H1 (cell line): Measurements from ENCODE around the gene VSIG10L2. TPM values are rescaled to one million over a fixed set of nuclear protein-coding genes. Genes with fewer than 3 reads are reported as not detected.

Source experiments
- CTCF ChIA-PET: fragments of 300-600 bp; sonication (Branson Sonifier 250); formaldehyde crosslinking; loops from one replicate; lab custom pipeline; 2021; ENCODE audit not compliant: partially characterized antibody; lab: Charles Lee
- POLR2A ChIA-PET: fragments of 300-600 bp; sonication (Branson Sonifier 250); formaldehyde crosslinking; loops from one replicate; lab custom pipeline; 2021; ENCODE audit warnings: inconsistent platforms; ENCODE audit not compliant: partially characterized antibody; lab: Charles Lee
- DNase-seq, 2 experiments: peaks; one replicate each; pipeline versions ENCODE4 v3.0.0 to v3.0.0-alpha.2; 2010 to 2022; ENCODE audit warnings: low spot score in 2 of 2, low read depth in 1 of 2, mixed read lengths in 1 of 2
- FAIRE-seq: peaks from 2 replicates; lab custom pipeline; 2011; peaks lifted over from hg19 to GRCh38; lab: Jason Lieb, UNC
- H2AFZ ChIP-seq: 2 replicates; pipeline ENCODE4 v1.8.1; 2012; ENCODE audit warnings: low read length, inconsistent platforms
- H2AK5ac ChIP-seq: 2 replicates; pipeline ENCODE4 v1.6.1; 2013; ENCODE audit warnings: low read depth, low read length
- H2BK120ac ChIP-seq: replicated peaks from 2 replicates; pipeline ENCODE3; 2013; ENCODE audit warnings: low read depth, low read length, inconsistent platforms
- H2BK12ac ChIP-seq: 2 replicates; pipeline ENCODE4 v1.6.1; 2013; ENCODE audit warnings: low read depth, low read length
- H2BK15ac ChIP-seq: 2 replicates; pipeline ENCODE4 v1.6.1; 2013; ENCODE audit warnings: low read length
- H2BK20ac ChIP-seq: 2 replicates; pipeline ENCODE4 v1.6.1; 2013; ENCODE audit warnings: low read length
- H2BK5ac ChIP-seq: 2 replicates; pipeline ENCODE4 v1.6.1; 2013; ENCODE audit warnings: low read depth, low read length
- H3K14ac ChIP-seq: 2 replicates; pipeline ENCODE4 v1.6.1; 2013; ENCODE audit warnings: inconsistent platforms; ENCODE audit not compliant: insufficient read length
- H3K18ac ChIP-seq: 2 replicates; pipeline ENCODE4 v1.6.1; 2013; ENCODE audit warnings: low read length; ENCODE audit errors: extremely low read depth
- H3K23ac ChIP-seq: 2 replicates; pipeline ENCODE4 v1.6.1; 2013; ENCODE audit warnings: inconsistent platforms; ENCODE audit not compliant: insufficient read length
- H3K23me2 ChIP-seq: 2 replicates; pipeline ENCODE4 v1.6.1; 2013; ENCODE audit warnings: low read depth, low read length
- H3K27ac ChIP-seq: 2 replicates; pipeline ENCODE4 v1.6.1; 2011; ENCODE audit warnings: low read depth, low read length, inconsistent platforms
- H3K27me3 ChIP-seq, 4 experiments: replicated peaks in 1 of 4; 1 replicate in 1 of 4; 2 replicates in 3 of 4; pipeline versions ENCODE4 v1.6.1 to v1.8.1; 2011 to 2013; ENCODE audit warnings: low read length in 3 of 4, mild to moderate bottlenecking in 3 of 4, inconsistent platforms in 2 of 4, mixed read lengths in 2 of 4, moderate library complexity in 1 of 4; ENCODE audit not compliant: control insufficient read depth in 3 of 4, insufficient read depth in 3 of 4; ENCODE audit errors: extremely low read depth in 1 of 4
- H3K36me3 ChIP-seq, 4 experiments: 2 replicates each; pipeline versions ENCODE4 v1.6.1 to v1.8.1; 2011 to 2013; ENCODE audit warnings: mild to moderate bottlenecking in 4 of 4, low read length in 3 of 4, moderate library complexity in 2 of 4, control low read depth in 1 of 4, inconsistent platforms in 1 of 4; ENCODE audit not compliant: insufficient read depth in 4 of 4, control insufficient read depth in 2 of 4
- H3K4ac ChIP-seq: replicated peaks from 2 replicates; pipeline ENCODE3; 2013; ENCODE audit warnings: low read length, low read depth, mixed read lengths, inconsistent platforms; ENCODE audit not compliant: insufficient read length
- H3K4me1 ChIP-seq, 4 experiments: replicated peaks in 1 of 4; 1 replicate in 1 of 4; 2 replicates in 3 of 4; pipeline versions ENCODE4 v1.6.1 to v1.8.1; 2011 to 2013; ENCODE audit warnings: low read length in 3 of 4, inconsistent platforms in 2 of 4, mixed read lengths in 1 of 4; ENCODE audit not compliant: insufficient read depth in 4 of 4, control insufficient read depth in 3 of 4
- H3K4me2 ChIP-seq, 2 experiments: 2 replicates each; pipeline versions ENCODE4 v1.6.1 to v1.8.1; 2011 to 2013; ENCODE audit warnings: low read depth in 2 of 2, low read length in 2 of 2, control low read depth in 1 of 2, inconsistent platforms in 1 of 2, mild to moderate bottlenecking in 1 of 2; ENCODE audit not compliant: insufficient read depth in 1 of 2
- H3K4me3 ChIP-seq, 4 experiments: fragments of 200-600, 300-600 bp in 1 of 4; sonication (generic), shearing (Covaris generic), sonication (Bioruptor Twin) in 1 of 4; 2 replicates each; pipeline versions ENCODE4 v1.5.1 to v1.8.1; 2011 to 2016; ENCODE audit warnings: low read length in 4 of 4, low read depth in 3 of 4, control low read depth in 2 of 4, inconsistent platforms in 2 of 4, mild to moderate bottlenecking in 2 of 4, mixed read lengths in 1 of 4, moderate library complexity in 1 of 4; ENCODE audit not compliant: insufficient read depth in 2 of 4; ENCODE audit errors: extremely low read depth in 1 of 4
- H3K56ac ChIP-seq: replicated peaks from 2 replicates; pipeline ENCODE3; 2013; ENCODE audit warnings: low read depth, mild to moderate bottlenecking, mixed read lengths, low read length, inconsistent platforms; ENCODE audit not compliant: insufficient read length
- H3K79me1 ChIP-seq: 2 replicates; pipeline ENCODE4 v1.6.1; 2013; ENCODE audit warnings: low read depth, low read length, control low read depth
- H3K79me2 ChIP-seq, 2 experiments: 2 replicates each; pipeline versions ENCODE4 v1.6.1 to v1.8.1; 2012 to 2013; ENCODE audit warnings: low read length in 2 of 2, mild to moderate bottlenecking in 2 of 2, inconsistent platforms in 1 of 2; ENCODE audit not compliant: insufficient read depth in 2 of 2, control insufficient read depth in 1 of 2
- H3K9ac ChIP-seq, 4 experiments: replicated peaks in 1 of 4; 1 replicate in 1 of 4; 2 replicates in 3 of 4; pipeline versions ENCODE4 v1.6.1 to v1.8.1; 2011 to 2013; ENCODE audit warnings: low read depth in 3 of 4, low read length in 3 of 4, control low read depth in 2 of 4, mild to moderate bottlenecking in 2 of 4, moderate library complexity in 2 of 4, inconsistent platforms in 1 of 4; ENCODE audit errors: extremely low read depth in 1 of 4
- H3K9me3 ChIP-seq, 2 experiments: 2 replicates each; pipeline versions ENCODE4 v1.6.1 to v1.8.1; 2012 to 2013; ENCODE audit warnings: mild to moderate bottlenecking in 2 of 2, moderate library complexity in 2 of 2, control low read depth in 1 of 2, inconsistent platforms in 1 of 2, low read depth in 1 of 2, low read length in 1 of 2, mixed read lengths in 1 of 2; ENCODE audit not compliant: insufficient read depth in 2 of 2
- H4K20me1 ChIP-seq, 2 experiments: replicated peaks in 1 of 2; 2 replicates each; pipeline versions ENCODE3 to v1.8.1; 2011 to 2013; ENCODE audit warnings: inconsistent platforms in 2 of 2, low read length in 2 of 2, mild to moderate bottlenecking in 1 of 2; ENCODE audit not compliant: insufficient read depth in 2 of 2, control insufficient read depth in 1 of 2
- H4K5ac ChIP-seq: 2 replicates; pipeline ENCODE4 v1.6.1; 2013; ENCODE audit warnings: low read length, low read depth, mixed read lengths, inconsistent platforms; ENCODE audit not compliant: insufficient read length
- H4K8ac ChIP-seq: 2 replicates; pipeline ENCODE4 v1.8.0; 2013; ENCODE audit warnings: mild to moderate bottlenecking, moderate library complexity, low read length, inconsistent platforms; ENCODE audit not compliant: insufficient read depth; ENCODE audit errors: extremely low read depth
- H4K91ac ChIP-seq: replicated peaks from 2 replicates; pipeline ENCODE3; 2013; ENCODE audit warnings: low read length, mixed read lengths, inconsistent platforms; ENCODE audit not compliant: insufficient read length
- CBX5 ChIP-seq: fragments of 300-800, 300-1000 bp; sonication (generic); IDR thresholded peaks from 2 replicates; pipeline ENCODE4 v1.7.1; 2016; ENCODE audit warnings: antibody characterized with exemption, low read length, low read depth
- CBX8 ChIP-seq: fragments of 300-800, 300-1000 bp; sonication (generic); IDR thresholded peaks from 2 replicates; pipeline ENCODE4 v1.7.1; 2016; ENCODE audit warnings: low read depth, low read length, borderline replicate concordance
- HDAC2 ChIP-seq, 2 experiments: fragments of 300-600 bp in 1 of 2; sonication (generic) in 1 of 2; IDR thresholded peaks; 2 replicates each; pipeline ENCODE4 v1.6.1; 2011 to 2012; ENCODE audit warnings: low read depth in 2 of 2, low read length in 2 of 2, mild to moderate bottlenecking in 2 of 2, moderate library complexity in 2 of 2, borderline replicate concordance in 1 of 2, inconsistent platforms in 1 of 2
- JUND ChIP-seq: IDR thresholded peaks from 2 replicates; pipeline ENCODE4 v1.6.1; 2011; ENCODE audit warnings: mild to moderate bottlenecking, improper control_type of control experiment, low read length
- NANOG ChIP-seq: IDR thresholded peaks from 2 replicates; pipeline ENCODE4 v1.6.1; 2011; ENCODE audit warnings: low read length, low read depth, mild to moderate bottlenecking, inconsistent platforms; ENCODE audit not compliant: insufficient read depth, poor library complexity, severe bottlenecking
- POU5F1 ChIP-seq: IDR thresholded peaks from 2 replicates; pipeline ENCODE4 v1.6.1; 2011; ENCODE audit warnings: low read depth, mild to moderate bottlenecking, low read length, moderate library complexity
- SP2 ChIP-seq: IDR thresholded peaks from 2 replicates; pipeline ENCODE4 v1.6.1; 2012; ENCODE audit warnings: mild to moderate bottlenecking, low read length, inconsistent platforms
- TAF7 ChIP-seq: optimal IDR thresholded peaks from 2 replicates; pipeline ENCODE3; 2011; ENCODE audit warnings: low read depth, mild to moderate bottlenecking, inconsistent platforms, low read length, moderate library complexity, borderline replicate concordance
- TCF12 ChIP-seq: IDR thresholded peaks from 2 replicates; pipeline ENCODE4 v1.6.1; 2011; ENCODE audit warnings: low read depth, mild to moderate bottlenecking, low read length
- WGBS, 2 experiments: shearing (Covaris generic) in 1 of 2; methylation state at CpG; one replicate each; pipeline versions ENCODE4 v1.1.6 to v1.1.7; 2013 to 2015; ENCODE audit warnings: low lambda C conversion rate in 2 of 2, mixed read lengths in 2 of 2, inconsistent platforms in 1 of 2, low coverage in 1 of 2, missing lambda C conversion rate in 1 of 2; ENCODE audit not compliant: insufficient replicate concordance in 2 of 2, insufficient coverage in 1 of 2, insufficient read length in 1 of 2; ENCODE audit errors: extremely low coverage in 1 of 2, missing lambda C conversion rate in 1 of 2; 5-methylcytosine and 5-hydroxymethylcytosine counted together
- polyA plus RNA-seq, 7 experiments: library from polyadenylated mRNA; depleted of rRNA in 3 of 7; stranded (reverse) in 5 of 7; unstranded in 2 of 7; fragments of >200 nt in 5 of 7; fragments of 200-250 nt in 2 of 7; gene quantifications; 1 replicate in 5 of 7; 2 replicates in 1 of 7; 4 replicates in 1 of 7; pipeline versions ENCODE4 v1.2.1 to v1.2.3, GENCODE V29; 2011 to 2013; ENCODE audit warnings: missing spikeins in 2 of 7, mixed read lengths in 2 of 7
- total RNA-seq: library from RNA; stranded (reverse); fragmentation: NEBNext Ultra II Directional; extraction: Animal tissue kit (Norgen Biotek cat#: 25700); gene quantifications from 2 replicates; pipeline ENCODE4 v1.2.1, GENCODE V29; 2021

Gene VSIG10L2
- total and polyA plus RNA-seq, 2 of the 8 experiments (the other 6 are each of a cell fraction or from before 2014, with no cell fraction given): not detected

DNA sequence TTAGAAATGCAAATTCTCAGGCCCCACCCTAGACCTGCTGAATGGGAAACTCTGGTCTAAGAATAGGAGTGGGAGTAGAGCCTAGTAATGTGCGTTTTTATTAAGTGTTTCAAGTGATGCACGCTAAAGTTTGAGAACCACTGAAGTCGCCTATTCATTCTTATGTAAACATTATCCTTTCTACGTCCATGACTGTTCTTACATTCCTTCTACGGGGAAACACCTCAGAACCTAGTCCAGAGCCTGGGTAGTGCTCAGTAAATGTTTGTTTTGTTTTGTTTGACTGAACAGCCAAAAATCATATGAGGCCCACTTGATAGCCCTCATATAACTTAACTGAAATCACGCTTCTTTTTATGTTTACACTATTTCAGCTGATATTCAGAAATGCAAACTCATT lies 29.8 kb downstream of the VSIG10L2 start:
- Histone ChIP-seq H2BK15ac (no peak overlapping the region), H2AFZ (no peak overlapping the region), H2AK5ac (no peak overlapping the region), H4K20me1 (no peaks in the 10 kb centered on the region), H2BK12ac (no peak overlapping the region), H3K79me2 (no peaks in the 10 kb centered on the region), H3K9ac (no peak overlapping the region), H3K79me1 (no peaks in the 10 kb centered on the region), H3K18ac (no peak overlapping the region), H4K5ac (no peak overlapping the region), H3K4me1 (peaks cover 0 to 3% (median 0%) of the 10 kb centered on the region in 4 experiments; a peak in 2 of 7 replicates), H3K23ac (no peak overlapping the region), H3K27ac (no peak overlapping the region), H2BK5ac (no peak overlapping the region), H3K4me3 (no peak overlapping the region), H3K9me3 (no peaks in the 10 kb centered on the region), H3K56ac (no peak overlapping the region), H3K14ac (no peak overlapping the region), H2BK20ac (no peak overlapping the region), H3K36me3 (peaks cover 0 to 18% (median 0%) of the 10 kb centered on the region in 4 experiments; a peak in 2 of 8 replicates), H3K27me3 (no peaks in the 10 kb centered on the region), H3K4me2 (no peak overlapping the region), H3K23me2 (no peaks in the 10 kb centered on the region), H3K4ac (no peak overlapping the region), H4K91ac (no peak overlapping the region), H2BK120ac (no peak overlapping the region), H4K8ac (no peak overlapping the region)
- ChIA-PET POLR2A (no interaction called here), CTCF (no interaction called here)
- WGBS, 2 experiments: 91% methylated on average over 6 of the region's 6 CpGs; no CpG with 5 or more reads in 1 of the 2 experiments
- TF ChIP-seq TAF7: no peak
- no peak for TF ChIP-seq HDAC2 (IDR thresholded peaks at IDR 0.05; ENCODE audit: borderline replicate concordance in 1 of 2, low read depth in 2 of 2, low read length in 2 of 2)
- TF ChIP-seq SP2: no peak
- TF ChIP-seq NANOG: no peak
- TF ChIP-seq TCF12: no peak
- TF ChIP-seq CBX8: no peak
- no peak for TF ChIP-seq JUND
- no peak for TF ChIP-seq POU5F1
- TF ChIP-seq CBX5: no peak
- no peak for FAIRE-seq
- no peak for DNase-seq
